ENCODE measurements around the gene USH2A. TPM values are rescaled to one million over a fixed set of nuclear protein-coding genes. Genes with fewer than 3 reads are reported as not detected.

USH2A gene
- total RNA-seq, 1 donor from 2014 or later, result 0.02 TPM

GRCh38 chr1:216270086-216270773, 153.0 kb downstream of the USH2A start:
- Mint-ChIP-seq H3K4me1 (ENCODE audit: low read depth, unreplicated experiment) (no peaks in the 10 kb centered on the region), H3K27me3 (ENCODE audit: low read depth, unreplicated experiment) (no peaks in the 10 kb centered on the region), H3K9me3 (ENCODE audit: unreplicated experiment) (no peaks in the 10 kb centered on the region), H3K36me3 (ENCODE audit: low read depth, unreplicated experiment) (no peaks in the 10 kb centered on the region), H3K27ac (ENCODE audit: unreplicated experiment) (no peak overlapping the region), H3K4me3 (ENCODE audit: unreplicated experiment) (no peak overlapping the region)
- Histone ChIP-seq H3K27ac (ENCODE audit: low read depth, low read length) (no peak overlapping the region), H3K4me3 (ENCODE audit: insufficient read depth, low read depth, low read length) (no peak overlapping the region), H3K9ac (ENCODE audit: low read length) (no peak overlapping the region), H3K36me3 (ENCODE audit: insufficient read depth, low read length) (no peaks in the 10 kb centered on the region), H2AFZ (ENCODE audit: low read depth, low read length) (no peak overlapping the region), H3K4me1 (ENCODE audit: insufficient read depth, low read length) (no peaks in the 10 kb centered on the region), H3K9me3 (ENCODE audit: insufficient read depth, low read depth, low read length) (no peaks in the 10 kb centered on the region), H3K27me3 (ENCODE audit: insufficient read depth, low read length) (no peaks in the 10 kb centered on the region), H3K4me2 (ENCODE audit: low read length) (no peak overlapping the region), H4K20me1 (ENCODE audit: insufficient read depth, low read length) (no peaks in the 10 kb centered on the region), H3K79me2 (ENCODE audit: insufficient read depth, low read length) (no peaks in the 10 kb centered on the region)
- no peak for FAIRE-seq
- TF ChIP-seq EZH2 (IDR thresholded peaks at IDR 0.05; ENCODE audit: insufficient read depth, low read length), result no peak
- TF ChIP-seq, protein P1, sequence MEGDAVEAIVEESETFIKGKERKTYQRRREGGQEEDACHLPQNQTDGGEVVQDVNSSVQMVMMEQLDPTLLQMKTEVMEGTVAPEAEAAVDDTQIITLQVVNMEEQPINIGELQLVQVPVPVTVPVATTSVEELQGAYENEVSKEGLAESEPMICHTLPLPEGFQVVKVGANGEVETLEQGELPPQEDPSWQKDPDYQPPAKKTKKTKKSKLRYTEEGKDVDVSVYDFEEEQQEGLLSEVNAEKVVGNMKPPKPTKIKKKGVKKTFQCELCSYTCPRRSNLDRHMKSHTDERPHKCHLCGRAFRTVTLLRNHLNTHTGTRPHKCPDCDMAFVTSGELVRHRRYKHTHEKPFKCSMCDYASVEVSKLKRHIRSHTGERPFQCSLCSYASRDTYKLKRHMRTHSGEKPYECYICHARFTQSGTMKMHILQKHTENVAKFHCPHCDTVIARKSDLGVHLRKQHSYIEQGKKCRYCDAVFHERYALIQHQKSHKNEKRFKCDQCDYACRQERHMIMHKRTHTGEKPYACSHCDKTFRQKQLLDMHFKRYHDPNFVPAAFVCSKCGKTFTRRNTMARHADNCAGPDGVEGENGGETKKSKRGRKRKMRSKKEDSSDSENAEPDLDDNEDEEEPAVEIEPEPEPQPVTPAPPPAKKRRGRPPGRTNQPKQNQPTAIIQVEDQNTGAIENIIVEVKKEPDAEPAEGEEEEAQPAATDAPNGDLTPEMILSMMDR (IDR thresholded peaks at IDR 0.05; ENCODE audit: insufficient read depth, low read depth, low read length), result no peak
- no peak for DNase-seq (ENCODE audit: low read depth)

- no peaks in the 10 kb centered on the region for H3K36me3 ChIP-seq (ENCODE audit: insufficient read depth, low read length)
- H3K4me1 ChIP-seq (ENCODE audit: insufficient read depth, low read length), result no peaks in the 10 kb centered on the region
- TF ChIP-seq, protein P1 (IDR thresholded peaks at IDR 0.05; ENCODE audit: insufficient read depth, low read depth, low read length), result no peak
- no peak for TF ChIP-seq EZH2 (IDR thresholded peaks at IDR 0.05; ENCODE audit: insufficient read depth, low read length)
- no peaks in the 10 kb centered on the region for H3K9me3 ChIP-seq (ENCODE audit: insufficient read depth, low read depth, low read length)
- no peaks in the 10 kb centered on the region for H4K20me1 ChIP-seq (ENCODE audit: insufficient read depth, low read length)
- Mint-ChIP-seq H3K27me3 (ENCODE audit: low read depth, unreplicated experiment) (no peaks in the 10 kb centered on the region), H3K27ac (ENCODE audit: unreplicated experiment) (no peak overlapping the region), H3K4me1 (ENCODE audit: low read depth, unreplicated experiment) (no peaks in the 10 kb centered on the region), H3K36me3 (ENCODE audit: low read depth, unreplicated experiment) (no peaks in the 10 kb centered on the region), H3K4me3 (ENCODE audit: unreplicated experiment) (no peak overlapping the region), H3K9me3 (ENCODE audit: unreplicated experiment) (no peaks in the 10 kb centered on the region)
- DNase-seq (ENCODE audit: low read depth) (no peak), FAIRE-seq (no peak)
- H3K27ac ChIP-seq (ENCODE audit: low read depth, low read length), result no peak overlapping the region
- no peak overlapping the region for H3K9ac ChIP-seq (ENCODE audit: low read length)
- no peak overlapping the region for H3K4me2 ChIP-seq (ENCODE audit: low read length)
- H3K27me3 ChIP-seq (ENCODE audit: insufficient read depth, low read length), result no peaks in the 10 kb centered on the region
- H3K4me3 ChIP-seq (ENCODE audit: insufficient read depth, low read depth, low read length), result no peak overlapping the region
- no peaks in the 10 kb centered on the region for H3K79me2 ChIP-seq (ENCODE audit: insufficient read depth, low read length)
- H2AFZ ChIP-seq (ENCODE audit: low read depth, low read length), result no peak overlapping the region
These were observed 161.6 kb downstream of the USH2A start for GRCh38 chr1:216261631-216262030.

DNA sequence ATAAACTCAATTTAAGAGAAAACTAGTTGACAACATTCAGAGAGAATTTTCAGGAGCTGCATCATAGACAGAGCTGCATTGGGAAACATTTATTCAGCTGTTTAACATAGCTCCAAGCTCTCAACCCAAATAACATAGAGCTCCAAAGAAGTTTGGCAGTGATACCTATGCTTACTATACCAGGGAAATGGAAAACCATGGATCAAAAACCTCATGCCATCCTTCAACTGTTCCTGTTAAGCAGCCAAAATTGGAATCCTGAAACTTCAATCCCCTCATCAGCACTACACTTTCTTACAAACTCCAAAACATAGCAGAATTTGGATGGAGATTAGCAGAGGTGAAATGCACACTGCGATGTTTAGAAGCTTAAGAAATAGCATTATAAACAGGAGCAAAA, 164.4 kb downstream of the USH2A start:
- Histone ChIP-seq H3K4me2 (ENCODE audit: low read length) (no peak overlapping the region), H3K36me3 (ENCODE audit: insufficient read depth, low read length) (no peaks in the 10 kb centered on the region), H3K4me3 (ENCODE audit: insufficient read depth, low read depth, low read length) (no peak overlapping the region), H3K27ac (ENCODE audit: low read depth, low read length) (no peak overlapping the region), H3K27me3 (ENCODE audit: insufficient read depth, low read length) (no peaks in the 10 kb centered on the region), H3K79me2 (ENCODE audit: insufficient read depth, low read length) (no peaks in the 10 kb centered on the region), H3K9me3 (ENCODE audit: insufficient read depth, low read depth, low read length) (no peaks in the 10 kb centered on the region), H3K4me1 (ENCODE audit: insufficient read depth, low read length) (no peaks in the 10 kb centered on the region), H3K9ac (ENCODE audit: low read length) (no peak overlapping the region), H4K20me1 (ENCODE audit: insufficient read depth, low read length) (no peaks in the 10 kb centered on the region), H2AFZ (ENCODE audit: low read depth, low read length) (no peak overlapping the region)
- DNase-seq (ENCODE audit: low read depth), result no peak
- TF ChIP-seq, protein P1 (IDR thresholded peaks at IDR 0.05; ENCODE audit: insufficient read depth, low read depth, low read length), result no peak
- no peak for TF ChIP-seq EZH2 (IDR thresholded peaks at IDR 0.05; ENCODE audit: insufficient read depth, low read length)
- no peaks in the 10 kb centered on the region for H3K9me3 Mint-ChIP-seq (ENCODE audit: unreplicated experiment)
- H3K36me3 Mint-ChIP-seq (ENCODE audit: low read depth, unreplicated experiment), result no peaks in the 10 kb centered on the region
- H3K27me3 Mint-ChIP-seq (ENCODE audit: low read depth, unreplicated experiment), result no peaks in the 10 kb centered on the region
- FAIRE-seq, result no peak
- H3K27ac Mint-ChIP-seq (ENCODE audit: unreplicated experiment), result no peak overlapping the region
- no peaks in the 10 kb centered on the region for H3K4me1 Mint-ChIP-seq (ENCODE audit: low read depth, unreplicated experiment)
- H3K4me3 Mint-ChIP-seq (ENCODE audit: unreplicated experiment), result no peak overlapping the region
